Endothelial cell of umbilical vein (primary cell): ENCODE results near the gene INSRR.

ENCODE experiments used
- CTCF ChIP-seq, 2 donors: IDR thresholded peaks; 1 replicate in 1 of 2; 2 replicates in 1 of 2; pipeline ENCODE4 v1.5.1; 2011; ENCODE audit warnings: low read length in 2 of 2, mild to moderate bottlenecking in 2 of 2, moderate library complexity in 2 of 2, control low read depth in 1 of 2, inconsistent platforms in 1 of 2, low read depth in 1 of 2; ENCODE audit not compliant: insufficient read depth in 1 of 2; ENCODE audit errors: extremely low read depth in 1 of 2
- EZH2 ChIP-seq: IDR thresholded peaks from 2 replicates; pipeline ENCODE4 v1.6.1; 2012; ENCODE audit warnings: borderline replicate concordance, low read depth, mild to moderate bottlenecking, moderate library complexity, low read length, inconsistent platforms; ENCODE audit not compliant: severe bottlenecking
- GATA2 ChIP-seq: IDR thresholded peaks from 2 replicates; pipeline ENCODE4 v1.7.0; 2011; ENCODE audit warnings: low read depth, mild to moderate bottlenecking, moderate library complexity, mixed read lengths, low read length; ENCODE audit not compliant: insufficient read length, insufficient read depth
- MAX ChIP-seq: IDR thresholded peaks from 2 replicates; pipeline ENCODE4 v1.6.1; 2011; ENCODE audit not compliant: insufficient read depth, insufficient read length
- MYC ChIP-seq: IDR thresholded peaks from one replicate; pipeline ENCODE4 v1.6.1; 2011; ENCODE audit warnings: mild to moderate bottlenecking, low read depth, low read length
- POLR2A ChIP-seq: IDR thresholded peaks from 2 replicates; pipeline ENCODE4 v1.6.1; 2012; ENCODE audit warnings: low read depth, mild to moderate bottlenecking, control low read depth, low read length
- POLR2AphosphoS5 ChIP-seq: IDR thresholded peaks from 2 replicates; pipeline ENCODE4 v1.6.1; 2012; ENCODE audit warnings: low read depth, mild to moderate bottlenecking, control low read depth, low read length, moderate library complexity; ENCODE audit not compliant: insufficient read depth

DNA sequence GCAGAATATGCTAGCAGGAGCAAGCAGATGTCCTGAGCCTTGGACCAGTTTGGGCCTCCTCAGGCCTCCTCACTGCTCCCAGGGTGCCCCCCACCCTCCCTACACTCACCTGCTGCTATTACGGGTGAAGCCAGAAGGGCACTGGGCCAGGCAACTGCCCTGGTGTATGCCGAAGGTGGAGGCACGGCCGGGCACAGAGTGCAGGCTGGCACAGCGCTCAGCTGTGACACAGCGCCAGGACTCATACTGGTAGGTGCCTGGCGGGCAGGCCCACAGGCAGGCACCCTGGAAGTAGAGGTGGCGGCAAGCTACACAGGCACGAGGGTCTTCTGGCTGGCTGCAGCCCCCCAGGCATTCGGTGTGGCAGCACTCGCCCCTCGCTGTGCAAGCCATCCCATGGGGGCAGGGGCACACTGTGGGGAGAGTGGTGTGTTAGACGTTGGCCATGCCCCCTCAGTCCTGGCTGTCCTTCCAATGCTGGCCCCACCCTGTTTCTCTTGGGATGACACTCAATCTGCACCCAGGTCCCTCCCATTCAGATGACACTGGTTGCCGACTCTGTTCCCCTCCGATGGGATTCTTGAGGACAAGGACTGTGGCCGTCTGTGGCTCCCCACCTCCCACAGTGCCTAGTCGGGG lies 7.0 kb downstream of the INSRR start:
- TF ChIP-seq MAX (no peak), CTCF (IDR thresholded peaks at IDR 0.05; ENCODE audit: extremely low read depth in 1 of 2, insufficient read depth in 1 of 2, low read depth in 1 of 2, low read length in 2 of 2) (no peak), POLR2A (no peak), GATA2 (no peak), EZH2 (no peak), POLR2AphosphoS5 (no peak), MYC (no peak)
